ENCODE measurements around the gene SPTLC3.

DNA sequence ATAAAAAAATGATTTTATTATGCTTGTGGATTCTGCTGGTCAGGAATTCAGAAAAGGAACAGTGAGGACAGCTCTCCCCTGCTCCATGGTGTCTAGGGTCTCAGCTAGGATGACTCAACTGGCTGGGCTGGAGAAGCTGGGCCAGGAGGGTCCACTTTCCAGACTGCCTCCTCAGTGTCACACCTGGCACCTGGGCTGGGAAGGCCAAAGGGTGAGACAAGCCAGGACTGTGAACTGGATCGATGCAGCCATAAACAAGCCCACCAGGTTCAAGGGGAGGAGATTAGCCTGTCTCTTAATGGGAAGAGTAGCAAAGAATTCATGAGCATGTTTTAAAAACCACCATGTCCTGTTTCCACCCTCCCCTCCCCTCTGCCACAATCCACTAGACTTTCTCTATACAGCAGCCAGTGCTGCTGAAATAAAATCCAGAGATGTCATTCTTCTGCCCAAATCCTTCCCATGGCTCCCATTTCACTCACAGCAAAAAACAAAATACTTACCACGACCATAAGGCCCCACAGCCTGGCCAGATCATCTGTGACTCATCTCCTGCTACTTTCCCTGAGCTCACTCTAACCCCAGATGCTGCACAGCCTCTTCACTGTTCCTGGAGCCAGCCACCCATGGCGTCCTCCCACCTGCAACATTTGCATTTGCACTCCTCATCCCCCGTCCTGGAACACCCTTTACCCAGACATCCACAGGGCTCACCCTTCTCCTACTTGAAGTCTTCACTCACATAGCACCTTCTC is 13.8 kb downstream of the SPTLC3 start:
- TF ChIP-seq CBX1 (IDR thresholded peaks at IDR 0.05; ENCODE audit: low read depth) (no peak), EHMT2 (IDR thresholded peaks at IDR 0.05; ENCODE audit: borderline replicate concordance, low read depth, low read length) (no peak), ZBTB3 (CRISPR knock-in tag; IDR thresholded peaks at IDR 0.05; ENCODE audit: borderline replicate concordance, low read depth) (no peak), ELF4 (CRISPR knock-in tag; IDR thresholded peaks at IDR 0.05; ENCODE audit: borderline replicate concordance) (no peak), RNF2 (conservative IDR thresholded peaks at IDR 0.05; ENCODE audit: low read depth) (no peak), SMARCC2 (IDR thresholded peaks at IDR 0.05) (no peak), ZFYVE20 (CRISPR knock-in tag; IDR thresholded peaks at IDR 0.05; ENCODE audit: borderline replicate concordance, low read depth) (no peak), CBFB (CRISPR knock-in tag; IDR thresholded peaks at IDR 0.05) (no peak), TCF7 (IDR thresholded peaks at IDR 0.05; ENCODE audit: low read depth) (no peak)
- TF ChIP-seq, protein P1, sequence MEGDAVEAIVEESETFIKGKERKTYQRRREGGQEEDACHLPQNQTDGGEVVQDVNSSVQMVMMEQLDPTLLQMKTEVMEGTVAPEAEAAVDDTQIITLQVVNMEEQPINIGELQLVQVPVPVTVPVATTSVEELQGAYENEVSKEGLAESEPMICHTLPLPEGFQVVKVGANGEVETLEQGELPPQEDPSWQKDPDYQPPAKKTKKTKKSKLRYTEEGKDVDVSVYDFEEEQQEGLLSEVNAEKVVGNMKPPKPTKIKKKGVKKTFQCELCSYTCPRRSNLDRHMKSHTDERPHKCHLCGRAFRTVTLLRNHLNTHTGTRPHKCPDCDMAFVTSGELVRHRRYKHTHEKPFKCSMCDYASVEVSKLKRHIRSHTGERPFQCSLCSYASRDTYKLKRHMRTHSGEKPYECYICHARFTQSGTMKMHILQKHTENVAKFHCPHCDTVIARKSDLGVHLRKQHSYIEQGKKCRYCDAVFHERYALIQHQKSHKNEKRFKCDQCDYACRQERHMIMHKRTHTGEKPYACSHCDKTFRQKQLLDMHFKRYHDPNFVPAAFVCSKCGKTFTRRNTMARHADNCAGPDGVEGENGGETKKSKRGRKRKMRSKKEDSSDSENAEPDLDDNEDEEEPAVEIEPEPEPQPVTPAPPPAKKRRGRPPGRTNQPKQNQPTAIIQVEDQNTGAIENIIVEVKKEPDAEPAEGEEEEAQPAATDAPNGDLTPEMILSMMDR (CRISPR knock-in tag; IDR thresholded peaks at IDR 0.05): no peak
- TF ChIP-seq, protein P2, sequence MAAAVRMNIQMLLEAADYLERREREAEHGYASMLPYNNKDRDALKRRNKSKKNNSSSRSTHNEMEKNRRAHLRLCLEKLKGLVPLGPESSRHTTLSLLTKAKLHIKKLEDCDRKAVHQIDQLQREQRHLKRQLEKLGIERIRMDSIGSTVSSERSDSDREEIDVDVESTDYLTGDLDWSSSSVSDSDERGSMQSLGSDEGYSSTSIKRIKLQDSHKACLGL (CRISPR knock-in tag; IDR thresholded peaks at IDR 0.05): no peak
- TF ChIP-seq, protein P3, sequence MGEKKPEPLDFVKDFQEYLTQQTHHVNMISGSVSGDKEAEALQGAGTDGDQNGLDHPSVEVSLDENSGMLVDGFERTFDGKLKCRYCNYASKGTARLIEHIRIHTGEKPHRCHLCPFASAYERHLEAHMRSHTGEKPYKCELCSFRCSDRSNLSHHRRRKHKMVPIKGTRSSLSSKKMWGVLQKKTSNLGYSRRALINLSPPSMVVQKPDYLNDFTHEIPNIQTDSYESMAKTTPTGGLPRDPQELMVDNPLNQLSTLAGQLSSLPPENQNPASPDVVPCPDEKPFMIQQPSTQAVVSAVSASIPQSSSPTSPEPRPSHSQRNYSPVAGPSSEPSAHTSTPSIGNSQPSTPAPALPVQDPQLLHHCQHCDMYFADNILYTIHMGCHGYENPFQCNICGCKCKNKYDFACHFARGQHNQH (CRISPR knock-in tag; IDR thresholded peaks at IDR 0.05): no peak
